Measurements from ENCODE around the gene BAMBI.

DNA sequence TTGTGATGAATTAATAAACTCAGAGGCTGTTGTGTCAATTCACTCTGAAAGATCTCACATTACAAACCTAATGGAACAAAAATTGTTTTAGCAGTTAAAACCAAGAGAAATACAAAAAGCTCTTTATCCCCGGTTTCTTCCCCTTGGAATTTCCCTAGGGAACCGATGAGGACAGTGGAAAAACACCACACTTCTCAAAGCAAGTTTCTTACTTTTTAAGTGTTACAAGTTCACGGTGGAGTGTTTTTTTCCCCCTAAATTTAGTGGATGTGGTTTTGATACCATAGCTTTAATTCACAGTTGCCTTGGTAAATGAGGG lies 10.3 kb downstream of the BAMBI start:
- TF ChIP-seq ZNF24 (IDR thresholded peaks at IDR 0.05), result no peak
- TF ChIP-seq SP1 (IDR thresholded peaks at IDR 0.05; ENCODE audit: low read depth, low read length), result no peak
- no peak for TF ChIP-seq E2F4 (IDR thresholded peaks at IDR 0.05; ENCODE audit: low read depth, low read length)
- TF ChIP-seq HCFC1 (IDR thresholded peaks at IDR 0.05; ENCODE audit: low read length), result no peak
- TF ChIP-seq CTCF (IDR thresholded peaks at IDR 0.05 in 2 of 3, conservative IDR thresholded peaks at IDR 0.05 in 1 of 3; ENCODE audit: control insufficient read depth in 2 of 3, extremely low read depth in 1 of 3, insufficient read depth in 1 of 3, low read depth in 3 of 3, low read length in 3 of 3), result no peak
- TF ChIP-seq, protein P1, sequence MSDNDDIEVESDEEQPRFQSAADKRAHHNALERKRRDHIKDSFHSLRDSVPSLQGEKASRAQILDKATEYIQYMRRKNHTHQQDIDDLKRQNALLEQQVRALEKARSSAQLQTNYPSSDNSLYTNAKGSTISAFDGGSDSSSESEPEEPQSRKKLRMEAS (IDR thresholded peaks at IDR 0.05; ENCODE audit: low read depth, low read length), result no peak
- no peak for TF ChIP-seq SUZ12 (IDR thresholded peaks at IDR 0.05; ENCODE audit: unreplicated experiment)
- TF ChIP-seq ZBTB40 (IDR thresholded peaks at IDR 0.05; ENCODE audit: borderline replicate concordance), result no peak
- no peak for TF ChIP-seq NR2F1 (conservative IDR thresholded peaks at IDR 0.05)
- no peak for TF ChIP-seq HDGF (IDR thresholded peaks at IDR 0.05)
- TF ChIP-seq IRF4 (IDR thresholded peaks at IDR 0.05; ENCODE audit: low read depth, low read length), result no peak

Data from GM12878 (cell line).